Ovary (tissue), 3 donors: ENCODE results near the gene UBE2E1.

Experiments used
- CTCF ChIP-seq, 3 donors: fragments of 450-650 bp in 2 of 3; fragments of 200-600 bp in 1 of 3; IDR thresholded peaks; one replicate each; pipeline versions ENCODE4 v1.5.1 to v1.8.0; 2016 to 2022; ENCODE audit warnings: antibody characterized with exemption in 3 of 3, mild to moderate bottlenecking in 1 of 3
- EP300 ChIP-seq: sonication (generic); formaldehyde crosslinking; IDR thresholded peaks from one replicate; pipeline ENCODE4 v1.6.1; 2017; ENCODE audit warnings: antibody characterized with exemption
- POLR2A ChIP-seq: fragments of 450-650 bp; IDR thresholded peaks from one replicate; pipeline ENCODE4 v1.6.1; 2017; ENCODE audit warnings: antibody characterized with exemption, mild to moderate bottlenecking, moderate library complexity
- donor health status: DM: no; HTN: no; CAD: no.

- TF ChIP-seq CTCF (IDR thresholded peaks at IDR 0.05), result no peak
- TF ChIP-seq POLR2A, result no peak
- no peak for TF ChIP-seq EP300
Measured at GRCh38 chr3:23810343-23811184, 4.8 kb downstream of the UBE2E1 start.
